Amniotic stem cell (primary cell): ENCODE results near the gene JUN.

Experiments
- DNase-seq: peaks from one replicate; lab custom pipeline; 2025; lab: John Stamatoyannopoulos, UW

The JUN gene

DNA sequence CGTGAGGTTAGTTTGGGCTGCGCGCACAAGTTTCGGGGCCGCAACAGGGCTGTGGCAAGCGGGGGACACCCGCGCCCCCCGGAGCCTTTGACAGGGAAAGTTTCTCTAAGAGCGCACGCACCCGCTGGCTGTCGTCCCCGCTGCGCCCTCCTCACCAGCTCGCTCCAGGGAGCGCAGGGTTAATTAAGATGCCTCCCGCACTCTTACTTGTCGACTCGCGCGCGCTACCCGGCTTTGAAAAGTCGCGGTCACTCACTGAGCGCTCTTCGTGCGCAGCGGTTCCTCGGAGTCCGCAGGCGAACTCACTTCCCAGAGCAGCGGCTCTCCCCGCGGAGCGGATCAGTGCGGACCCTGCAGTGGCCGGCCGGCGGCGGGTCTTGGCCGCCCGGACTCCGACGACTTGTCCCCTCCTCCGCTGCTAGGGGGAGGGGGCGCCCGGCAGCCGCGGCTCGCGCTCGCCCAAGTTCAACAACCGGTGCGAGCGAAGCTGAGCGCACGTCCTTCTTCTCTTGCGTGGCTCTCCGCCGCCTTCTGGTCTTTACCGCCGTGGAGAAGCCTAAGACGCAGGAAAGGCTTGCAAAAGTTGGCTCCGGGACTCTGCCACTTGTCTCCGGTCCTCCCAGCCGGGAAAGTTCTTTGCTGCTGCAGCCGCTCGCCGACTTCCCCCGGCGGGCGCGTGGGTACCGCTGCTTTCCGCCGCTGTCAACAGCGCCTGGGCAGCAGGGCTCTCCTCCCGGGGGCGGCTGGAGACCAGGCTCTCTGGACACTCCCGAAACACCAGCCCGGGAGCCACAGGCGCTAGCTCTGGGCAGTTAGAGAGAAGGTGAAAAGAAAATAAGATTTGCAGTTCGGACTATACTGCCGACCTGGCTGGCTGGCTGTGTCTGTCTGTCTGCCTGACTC, 506 bp downstream of the JUN start:
- no peak for DNase-seq

DNA sequence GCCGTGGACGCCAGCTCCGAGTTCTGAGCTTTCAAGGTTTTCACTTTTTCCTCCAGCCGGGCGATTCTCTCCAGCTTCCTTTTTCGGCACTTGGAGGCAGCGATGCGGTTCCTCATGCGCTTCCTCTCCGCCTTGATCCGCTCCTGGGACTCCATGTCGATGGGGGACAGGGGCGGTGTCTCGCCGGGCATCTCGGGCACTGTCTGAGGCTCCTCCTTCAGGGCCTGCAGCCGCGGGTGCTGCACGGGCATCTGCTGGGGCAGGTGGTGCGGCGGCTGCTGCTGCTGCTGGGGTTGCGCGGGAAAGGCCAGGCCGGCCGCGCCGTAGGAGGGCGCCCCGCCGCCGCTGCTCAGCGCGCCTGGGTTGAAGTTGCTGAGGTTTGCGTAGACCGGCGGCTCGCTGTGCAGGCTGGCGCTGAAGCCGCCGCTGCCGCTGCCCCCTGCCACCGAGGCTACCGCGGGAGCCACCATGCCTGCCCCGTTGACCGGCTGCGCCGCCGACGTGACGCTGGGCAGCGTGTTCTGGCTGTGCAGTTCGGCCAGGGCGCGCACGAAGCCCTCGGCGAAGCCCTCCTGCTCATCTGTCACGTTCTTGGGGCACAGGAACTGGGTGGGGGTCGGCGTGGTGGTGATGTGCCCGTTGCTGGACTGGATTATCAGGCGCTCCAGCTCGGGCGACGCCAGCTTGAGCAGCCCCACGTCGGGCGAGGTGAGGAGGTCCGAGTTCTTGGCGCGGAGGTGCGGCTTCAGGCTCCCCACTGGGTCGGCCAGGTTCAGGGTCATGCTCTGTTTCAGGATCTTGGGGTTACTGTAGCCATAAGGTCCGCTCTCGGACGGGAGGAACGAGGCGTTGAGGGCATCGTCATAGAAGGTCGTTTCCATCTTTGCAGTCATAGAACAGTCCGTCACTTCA, 1.4 kb downstream of the JUN start:
- no peak for DNase-seq

DNA sequence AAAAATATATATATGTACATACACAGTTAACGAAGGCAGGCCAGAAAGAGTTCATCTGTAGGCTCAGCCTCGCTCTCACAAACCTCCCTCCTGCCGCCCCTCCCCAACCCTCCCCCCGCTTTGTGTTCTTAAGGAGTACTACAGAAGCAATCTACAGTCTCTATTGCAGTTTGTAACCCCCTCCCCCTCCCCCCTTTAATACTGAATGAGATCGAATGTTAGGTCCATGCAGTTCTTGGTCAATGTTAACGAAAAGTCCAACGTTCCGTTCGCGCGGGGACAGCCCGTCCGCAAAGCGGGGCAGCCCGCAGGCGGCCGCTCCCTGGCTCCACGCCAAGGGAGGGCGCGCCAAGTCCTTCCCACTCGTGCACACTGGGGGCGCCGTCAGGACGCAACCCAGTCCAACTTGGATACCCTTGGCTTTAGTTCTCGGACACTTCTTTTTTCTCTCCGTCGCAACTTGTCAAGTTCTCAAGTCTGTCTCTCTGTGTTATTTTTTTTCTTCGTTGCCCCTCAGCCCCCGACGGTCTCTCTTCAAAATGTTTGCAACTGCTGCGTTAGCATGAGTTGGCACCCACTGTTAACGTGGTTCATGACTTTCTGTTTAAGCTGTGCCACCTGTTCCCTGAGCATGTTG, 2.2 kb downstream of the JUN start:
- DNase-seq = no peak

DNA sequence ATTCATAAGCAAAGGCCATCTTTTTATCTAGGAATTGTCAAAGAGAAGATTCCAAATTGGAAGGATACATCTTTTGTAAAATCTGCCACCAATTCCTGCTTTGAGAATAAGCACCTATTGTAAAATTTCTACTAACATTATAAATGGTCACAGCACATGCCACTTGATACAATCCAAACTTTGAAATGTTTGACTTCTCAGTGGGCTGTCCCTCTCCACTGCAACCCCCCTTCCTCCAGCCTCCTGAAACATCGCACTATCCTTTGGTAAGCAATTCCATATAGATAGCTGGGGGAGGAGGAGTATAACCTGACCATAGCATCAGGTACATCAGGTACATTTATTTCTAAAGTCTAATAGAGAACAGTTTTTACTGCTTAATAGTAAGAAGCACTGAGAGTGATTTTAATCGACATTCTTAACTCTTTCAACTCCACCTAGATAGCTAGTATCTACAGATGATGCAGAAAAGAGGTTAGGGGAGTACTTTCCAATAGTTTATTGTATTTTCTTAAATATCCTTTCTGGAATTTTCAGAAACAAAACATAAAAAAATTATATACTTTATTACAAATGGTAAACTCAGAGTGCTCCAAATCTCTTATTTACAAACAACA, 2.9 kb downstream of the JUN start:
- DNase-seq = no peak

DNA sequence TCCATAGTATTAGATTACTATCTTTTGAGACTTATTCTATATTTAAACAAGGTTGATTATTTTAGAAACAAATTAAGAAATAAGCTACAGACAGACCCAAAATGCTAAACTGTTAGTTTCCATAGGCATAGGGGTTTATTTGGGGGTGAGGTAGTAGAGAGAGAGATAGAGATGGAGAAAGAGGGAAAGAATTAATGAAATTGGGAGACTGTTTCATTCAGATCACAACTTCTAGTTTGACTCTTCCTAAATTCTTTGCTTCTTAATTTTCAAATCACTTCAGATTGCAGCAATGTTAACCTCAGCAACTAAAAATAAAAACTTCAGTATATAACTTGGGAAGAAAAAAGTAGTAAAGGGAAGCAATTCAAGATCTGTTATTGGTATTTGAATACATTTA, 3.4 kb downstream of the JUN start:
- DNase-seq = no peak

DNA sequence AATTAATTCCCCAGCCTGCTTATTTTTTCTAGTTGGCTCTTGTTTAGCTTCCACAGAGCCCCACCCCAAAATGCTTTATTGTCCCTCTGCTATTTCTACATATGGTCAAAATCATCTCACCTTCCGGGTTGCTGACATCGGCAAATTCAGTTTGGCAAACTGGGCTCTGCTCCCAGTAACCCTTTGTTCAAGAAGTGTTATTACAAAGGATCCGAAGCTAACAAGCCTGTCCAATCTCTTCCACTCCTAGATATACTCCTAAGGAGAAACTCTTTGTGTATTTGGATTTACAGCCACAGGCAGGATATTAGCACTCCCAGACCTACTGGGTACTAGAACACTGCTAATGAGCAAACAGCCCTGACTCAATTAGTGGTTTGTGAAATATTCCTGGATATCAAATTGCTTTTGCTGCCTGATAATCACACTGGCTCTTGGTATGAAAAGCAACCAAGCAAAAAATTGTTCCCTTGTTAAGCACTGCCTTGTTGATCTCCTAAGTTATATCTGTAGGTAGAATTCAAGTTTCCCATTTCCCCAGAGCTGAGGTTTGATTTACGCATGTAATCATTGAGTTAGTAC, 4.0 kb downstream of the JUN start:
- peak; percentile 41 for DNase-seq

DNA sequence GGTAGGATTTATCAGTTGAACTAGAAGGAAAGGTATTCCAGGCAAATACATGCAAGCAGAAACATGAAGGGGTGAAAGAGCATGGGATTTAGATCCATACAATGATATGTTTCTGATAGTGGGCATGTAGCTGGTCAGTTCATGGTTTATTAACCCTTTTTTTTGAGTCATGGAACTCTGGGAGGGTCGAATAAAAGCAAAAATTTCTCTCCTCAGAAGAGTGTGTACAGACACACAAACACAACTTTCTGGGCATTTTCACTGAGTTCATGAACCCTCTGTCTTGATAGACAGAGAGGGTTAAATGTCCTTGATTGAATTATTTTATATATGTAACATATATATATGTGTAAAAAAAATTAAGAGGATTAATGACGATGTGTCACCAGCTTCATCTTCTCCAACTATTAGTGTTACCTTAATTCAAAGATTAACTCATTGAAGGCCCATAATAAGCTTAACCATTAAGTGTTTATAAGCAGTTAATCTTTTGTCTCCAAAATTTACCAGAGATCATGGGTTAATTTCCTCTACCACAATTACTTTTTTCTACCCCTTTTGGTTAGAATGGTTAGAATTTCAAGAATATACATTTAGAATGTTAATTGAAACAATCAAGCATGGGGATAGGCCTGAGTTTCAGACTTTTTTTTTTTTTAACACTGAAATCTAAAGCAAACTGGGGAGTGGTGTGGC, 4.6 kb downstream of the JUN start:
- no peak for DNase-seq

DNA sequence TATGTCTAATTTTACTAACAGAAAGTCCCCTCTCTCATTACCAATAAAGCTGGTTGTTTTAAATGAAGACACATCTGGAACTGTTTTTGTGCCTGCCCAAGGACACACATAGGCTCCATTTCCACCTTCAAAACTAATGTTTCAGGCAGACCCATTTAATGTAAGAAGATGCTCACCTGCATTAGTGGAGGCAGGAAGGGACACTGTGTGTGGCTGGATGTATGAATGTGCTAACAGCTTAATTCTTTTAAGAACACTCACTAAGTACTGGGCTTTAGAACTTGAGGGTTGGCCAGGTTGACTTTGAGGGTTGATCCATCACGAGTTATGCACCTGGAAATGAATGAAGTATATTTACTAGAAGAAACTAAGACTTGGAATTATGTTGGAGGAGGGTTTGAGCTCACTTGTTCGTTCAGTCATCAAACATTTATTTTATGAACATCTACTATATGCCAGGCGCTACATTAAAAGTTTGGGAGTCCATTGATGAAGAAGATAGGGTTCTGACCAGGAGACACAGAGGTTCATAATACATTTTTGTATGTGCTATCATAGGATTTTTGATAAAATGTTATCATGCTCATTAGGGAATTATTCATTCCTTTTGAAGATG, 5.4 kb downstream of the JUN start:
- no peak for DNase-seq

DNA sequence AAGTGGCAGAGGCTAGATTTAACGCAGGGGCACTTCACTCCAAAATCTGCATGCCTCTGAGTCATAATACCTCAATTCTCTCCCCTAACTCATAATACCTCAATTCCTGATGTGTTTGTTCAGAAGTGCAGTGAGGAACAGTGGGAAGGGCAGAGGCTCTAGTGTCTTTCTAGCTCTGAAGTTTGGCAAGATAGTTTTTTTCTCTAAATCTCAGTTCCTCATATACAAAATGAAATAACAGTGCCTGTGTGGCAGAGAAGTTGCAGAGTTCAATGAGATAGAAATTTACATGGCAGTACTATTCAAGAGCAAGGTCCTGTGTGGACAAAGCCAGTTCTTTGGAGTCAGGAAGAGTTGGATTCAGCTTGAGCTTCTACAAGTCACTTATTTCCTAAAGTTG, 9.8 kb downstream of the JUN start:
- DNase-seq = no peak

DNA sequence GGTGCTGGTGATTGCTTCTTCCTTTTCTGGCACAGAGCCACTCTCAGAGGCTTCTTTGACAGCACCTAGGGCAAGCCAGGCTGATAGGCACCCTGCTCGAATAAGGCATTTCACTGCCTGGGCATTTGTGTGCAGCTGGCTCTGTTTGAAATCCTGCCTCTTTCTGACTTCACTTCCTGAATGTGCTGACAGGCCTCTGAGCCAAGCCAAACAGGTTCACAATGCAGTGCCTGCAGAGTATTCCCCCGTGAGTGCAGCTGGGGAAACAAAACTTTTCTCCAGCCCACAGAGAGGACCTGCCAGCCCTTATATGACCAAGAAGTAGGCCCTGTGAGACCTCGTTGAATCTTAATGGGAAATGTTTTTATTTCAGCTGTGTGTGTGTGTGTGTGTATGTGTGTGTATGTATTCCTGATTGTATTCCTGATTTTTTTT, 10.4 kb downstream of the JUN start:
- no peak for DNase-seq

DNA sequence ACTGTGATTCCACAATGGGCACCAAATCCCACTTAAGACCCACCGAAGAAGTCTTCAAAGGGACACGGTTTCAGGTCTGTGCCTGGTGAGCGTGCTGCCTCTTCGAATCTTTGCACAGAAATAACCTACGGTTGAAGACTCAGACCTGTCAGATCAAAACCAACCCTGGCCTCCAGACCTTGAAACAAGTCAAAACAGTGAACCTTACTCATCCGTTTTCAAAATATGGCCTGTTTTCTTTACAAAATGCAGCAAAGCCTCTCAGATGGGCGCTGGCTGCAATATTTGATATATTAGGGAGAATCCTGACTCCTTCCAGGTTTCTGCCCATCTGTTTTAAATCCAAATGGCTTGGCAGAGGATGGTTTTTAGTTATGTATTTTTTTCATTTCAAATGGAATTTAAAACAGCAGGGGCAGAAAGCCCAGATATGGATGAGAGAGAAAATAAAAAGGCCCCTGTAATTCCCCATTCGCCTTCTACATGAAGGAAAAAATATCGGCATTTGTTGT, 14.0 kb downstream of the JUN start:
- no peak for DNase-seq

DNA sequence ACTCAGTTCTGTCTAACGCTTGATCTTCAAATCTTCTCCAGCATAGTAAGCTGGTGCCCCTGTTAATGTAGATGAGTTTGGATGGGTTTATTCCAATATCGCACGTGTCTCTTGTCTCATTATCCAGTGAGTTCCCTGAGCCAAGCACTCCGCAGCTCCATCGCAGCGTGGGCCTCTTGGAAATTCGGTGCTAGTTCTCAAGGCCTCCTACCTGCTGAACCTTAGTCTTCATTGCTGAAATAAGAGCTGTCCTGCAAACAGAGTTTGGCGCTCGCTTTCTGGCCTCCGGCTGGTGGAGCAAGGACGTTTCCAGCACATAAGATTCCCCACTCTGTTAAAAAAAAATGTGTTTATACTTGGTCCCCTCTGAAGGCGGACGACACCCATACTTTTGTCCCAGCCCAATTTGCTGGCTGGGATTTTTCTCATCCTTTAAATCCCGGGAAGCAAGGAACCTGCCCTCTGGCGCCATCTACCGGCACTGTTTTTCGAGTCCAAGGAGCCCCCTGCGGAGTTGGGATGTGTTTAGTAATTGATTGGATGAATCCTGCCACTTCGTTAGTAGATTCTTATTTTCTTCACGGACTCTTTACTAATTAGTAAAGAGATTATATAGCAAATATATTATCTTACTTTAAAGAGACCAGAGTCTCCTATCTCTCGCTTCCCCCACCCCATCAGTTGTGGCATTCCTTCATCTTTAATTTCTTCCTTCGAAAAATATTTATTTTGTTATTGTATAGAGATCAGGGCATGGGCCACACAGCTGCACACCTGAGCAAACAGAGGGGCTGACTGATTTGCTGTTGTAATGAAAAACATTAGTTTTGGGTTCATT, 14.7 kb downstream of the JUN start:
- peak; percentile 45 for DNase-seq

DNA sequence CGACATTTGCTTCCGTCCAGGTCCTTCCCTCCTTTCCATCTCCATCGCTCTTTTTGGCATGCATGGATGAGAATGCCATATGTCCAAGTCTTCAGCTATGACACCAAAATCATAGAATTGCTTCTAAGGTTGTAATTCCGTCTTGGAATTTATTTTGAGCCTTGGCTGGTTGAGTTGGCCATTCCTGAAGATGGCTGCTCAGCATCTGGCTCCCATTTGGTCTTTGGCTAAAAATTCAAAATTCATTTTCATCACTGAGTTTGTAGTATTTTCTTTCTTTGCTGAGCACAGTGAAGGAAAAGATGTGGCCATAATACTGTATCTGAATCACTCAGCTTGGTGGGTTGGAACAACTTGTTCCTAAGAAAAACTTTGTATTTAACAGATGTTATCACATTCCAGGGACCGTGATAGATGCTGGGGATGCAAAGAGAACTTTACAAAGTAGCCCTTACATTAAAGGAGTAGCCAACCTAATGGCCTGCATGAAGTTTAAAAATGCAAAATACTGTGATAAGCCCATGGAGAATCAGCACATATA, 15.6 kb downstream of the JUN start:
- DNase-seq = no peak

DNA sequence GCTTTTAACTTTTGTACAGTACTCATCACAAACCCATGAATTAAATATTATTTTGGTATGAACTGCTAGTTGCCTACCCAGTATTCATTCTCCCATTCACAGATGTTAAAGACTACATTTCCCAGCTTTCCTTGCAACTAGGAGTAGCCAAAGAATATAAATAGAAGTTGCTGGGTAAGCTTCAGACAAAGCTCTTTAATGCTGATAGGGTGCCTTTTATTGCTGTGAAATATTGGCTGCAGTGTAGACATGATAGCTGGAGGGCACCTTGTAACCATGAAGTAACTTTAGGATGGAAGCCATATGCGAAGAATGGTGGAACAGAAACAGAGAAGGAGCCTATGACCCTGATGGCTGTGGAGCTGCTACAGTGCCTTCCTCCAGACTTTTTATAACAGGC, 16.7 kb downstream of the JUN start:
- no peak for DNase-seq

DNA sequence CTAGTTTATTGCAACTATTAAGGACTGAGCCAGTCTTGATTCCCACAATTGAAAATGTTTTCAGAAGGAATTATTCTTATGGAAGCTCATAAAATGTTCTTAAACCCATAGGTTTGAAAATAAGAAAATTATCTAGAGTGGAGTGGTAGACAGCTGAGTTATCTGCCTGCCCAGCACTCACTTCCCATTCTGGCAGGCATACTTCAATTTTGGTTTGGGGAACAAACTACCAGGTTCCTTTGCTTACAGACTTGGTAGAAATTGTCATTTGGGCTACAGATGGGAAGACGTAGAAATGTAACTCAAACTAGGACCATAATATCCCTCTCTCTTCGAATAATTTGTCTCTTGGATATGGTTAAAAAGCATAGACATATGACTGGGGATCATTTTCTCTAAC, 18.4 kb downstream of the JUN start:
- no peak for DNase-seq

DNA sequence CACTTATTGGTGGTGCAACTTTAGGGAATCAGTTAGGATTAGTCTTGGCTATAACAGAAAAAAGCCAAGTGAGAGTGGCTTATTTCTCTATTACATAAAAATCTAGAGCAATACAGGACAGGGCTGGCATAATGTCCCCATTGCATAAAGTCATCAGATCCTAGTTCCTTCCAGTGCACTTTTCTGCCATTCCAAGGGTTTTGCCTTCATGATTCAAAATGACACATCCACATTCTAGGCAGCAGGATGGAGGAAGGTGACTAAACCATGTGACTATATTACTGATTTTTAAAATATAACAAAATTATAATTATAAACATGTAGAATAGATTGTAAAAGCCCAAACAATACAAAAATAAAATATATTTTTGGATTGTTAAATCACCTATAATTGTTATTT, 18.8 kb downstream of the JUN start:
- no peak for DNase-seq

DNA sequence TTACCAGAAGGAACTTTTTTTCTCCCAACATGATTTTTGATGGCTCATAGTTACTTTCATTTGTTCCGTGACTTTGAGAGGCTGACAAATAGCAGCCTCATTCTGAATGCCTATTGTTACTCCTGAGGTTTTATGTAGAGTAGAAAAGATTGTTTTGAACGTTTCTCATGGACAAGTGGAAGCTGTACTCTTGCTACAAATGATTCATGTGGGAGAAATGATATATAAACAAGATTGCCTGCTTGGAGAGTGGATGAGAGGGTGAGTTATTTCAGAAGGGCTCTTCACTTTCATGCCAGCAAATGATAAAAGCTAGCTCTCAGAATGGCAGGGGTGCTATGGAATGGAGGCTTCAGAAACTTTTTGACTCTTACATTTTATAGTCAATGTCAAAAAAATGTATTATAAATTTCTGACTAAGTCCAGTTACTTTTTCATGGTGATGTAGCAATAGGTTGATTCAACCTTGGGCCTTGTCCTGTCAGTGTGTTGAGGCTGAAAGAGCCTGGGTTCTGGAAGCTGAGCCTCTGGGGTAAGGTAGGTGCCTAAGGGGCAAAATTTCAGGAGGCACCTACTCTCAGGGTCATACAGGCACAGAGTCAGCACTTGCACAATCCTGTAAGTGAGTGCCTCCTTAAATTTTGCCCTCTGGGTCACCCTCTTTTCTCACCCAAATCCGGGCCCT, 19.4 kb downstream of the JUN start:
- DNase-seq = peak; percentile 46

DNA sequence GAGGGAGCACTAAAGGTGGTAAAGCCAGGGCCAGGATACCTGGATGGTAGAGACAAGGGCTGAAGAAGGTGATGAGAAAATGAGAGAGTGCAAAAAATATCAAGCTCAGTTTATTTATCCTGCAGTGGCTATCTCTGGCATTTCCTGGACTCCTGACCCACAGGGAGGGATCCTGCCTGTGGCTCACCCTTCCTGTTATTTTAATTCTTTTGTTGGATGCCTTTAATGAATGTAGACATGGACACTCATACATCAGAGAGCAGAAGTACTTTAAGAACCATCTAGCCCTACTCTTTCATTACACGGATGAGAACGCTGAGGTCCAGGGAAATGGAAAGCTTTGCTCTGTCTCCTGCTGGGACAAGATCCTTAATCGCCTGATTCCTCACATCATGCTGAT, 20.6 kb downstream of the JUN start:
- DNase-seq = no peak

DNA sequence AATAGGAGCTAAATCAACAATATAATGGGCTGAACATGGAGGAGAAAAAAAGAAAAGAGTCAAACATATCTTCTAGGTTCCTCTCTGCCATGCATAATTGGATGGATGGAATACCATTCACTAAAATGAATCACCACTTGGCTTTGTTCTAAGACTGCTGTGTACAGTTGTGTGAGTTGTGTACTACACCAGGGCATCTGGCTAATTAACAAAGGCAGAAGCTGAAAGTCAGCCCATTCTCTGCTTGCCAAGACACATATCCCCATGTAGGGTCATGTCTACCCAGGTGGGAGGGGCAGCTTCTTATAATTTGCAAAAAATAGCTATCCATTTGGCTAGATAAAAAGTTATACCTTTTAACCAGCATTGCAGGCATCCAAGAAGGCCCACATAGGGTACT, 21.0 kb downstream of the JUN start:
- no peak for DNase-seq
